ENCODE data around the gene VDAC1. TPM values are rescaled to one million over a fixed set of nuclear protein-coding genes. Genes with fewer than 3 reads are reported as not detected.

The VDAC1 gene
- total and polyA plus RNA-seq, 2 donors (not counting 1 experiment from before 2014, with no cell fraction given), result 27.8 to 60.7 TPM

DNA sequence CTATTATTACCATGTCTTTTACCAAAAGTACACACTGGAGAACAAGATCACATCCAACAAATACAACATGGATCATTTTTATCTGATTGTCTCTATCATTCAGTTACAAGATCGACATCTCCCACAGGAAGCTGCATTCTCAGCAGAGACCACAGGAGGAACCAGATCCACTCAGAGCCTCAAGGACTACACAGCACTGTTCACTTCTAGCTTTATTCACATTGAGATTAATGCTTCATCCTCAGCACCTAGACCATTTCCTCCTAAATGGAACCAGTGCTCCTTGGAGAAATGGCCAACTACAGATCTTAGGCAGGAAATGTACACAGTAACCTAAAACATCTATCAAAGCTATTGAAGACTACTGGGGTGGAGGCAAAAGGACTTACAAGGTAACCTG is 23.1 kb downstream of the VDAC1 start:
- intact Hi-C loops (cut with micrococcal nuclease), result no loop called here
- H3K4me2 ChIP-seq (replicated peaks; ENCODE audit: low read depth, low read length, poor library complexity, severe bottlenecking), result no peak overlapping the region
- H4K20me1 ChIP-seq (ENCODE audit: control insufficient read depth, insufficient read depth, low read length, poor library complexity, severe bottlenecking), result no peaks in the 10 kb centered on the region
- ChIA-PET POLR2A (no interaction called here), CTCF (interaction anchor here (0.7 to 3.8 kb wide), 6 partner anchors 11 to 557 kb away, joined by 3 to 34 read pairs (median 10); no protein-coding TSS in a partner anchor)
- Mint-ChIP-seq H3K9me3 (ENCODE audit: insufficient read depth) (no peaks in the 10 kb centered on the region), H3K27ac (no peak overlapping the region), H3K4me3 (no peak overlapping the region), H3K27me3 (no peaks in the 10 kb centered on the region), H3K4me1 (peaks cover 25% of the 10 kb centered on the region)
- WGBS (ENCODE audit: insufficient coverage), result 71% methylated on average over 1 of the region's 1 CpG
- no peaks in the 10 kb centered on the region for H3K27me3 ChIP-seq (replicated peaks in 1 of 4; ENCODE audit: control extremely low read depth in 1 of 4, control insufficient read depth in 3 of 4, insufficient read depth in 4 of 4, low read length in 3 of 4)
- DNase-seq (no peak), ATAC-seq (ENCODE audit: low read depth) (no peak)
- H3K4me3 ChIP-seq (ENCODE audit: control extremely low read depth in 1 of 5, extremely low read depth in 1 of 5, insufficient read depth in 1 of 5, low read depth in 2 of 5, low read length in 4 of 5), result no peak overlapping the region
- TF ChIP-seq, protein P1, sequence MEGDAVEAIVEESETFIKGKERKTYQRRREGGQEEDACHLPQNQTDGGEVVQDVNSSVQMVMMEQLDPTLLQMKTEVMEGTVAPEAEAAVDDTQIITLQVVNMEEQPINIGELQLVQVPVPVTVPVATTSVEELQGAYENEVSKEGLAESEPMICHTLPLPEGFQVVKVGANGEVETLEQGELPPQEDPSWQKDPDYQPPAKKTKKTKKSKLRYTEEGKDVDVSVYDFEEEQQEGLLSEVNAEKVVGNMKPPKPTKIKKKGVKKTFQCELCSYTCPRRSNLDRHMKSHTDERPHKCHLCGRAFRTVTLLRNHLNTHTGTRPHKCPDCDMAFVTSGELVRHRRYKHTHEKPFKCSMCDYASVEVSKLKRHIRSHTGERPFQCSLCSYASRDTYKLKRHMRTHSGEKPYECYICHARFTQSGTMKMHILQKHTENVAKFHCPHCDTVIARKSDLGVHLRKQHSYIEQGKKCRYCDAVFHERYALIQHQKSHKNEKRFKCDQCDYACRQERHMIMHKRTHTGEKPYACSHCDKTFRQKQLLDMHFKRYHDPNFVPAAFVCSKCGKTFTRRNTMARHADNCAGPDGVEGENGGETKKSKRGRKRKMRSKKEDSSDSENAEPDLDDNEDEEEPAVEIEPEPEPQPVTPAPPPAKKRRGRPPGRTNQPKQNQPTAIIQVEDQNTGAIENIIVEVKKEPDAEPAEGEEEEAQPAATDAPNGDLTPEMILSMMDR (IDR thresholded peaks at IDR 0.05), result no peak
- no peak for TF ChIP-seq EZH2 (IDR thresholded peaks at IDR 0.05; ENCODE audit: borderline replicate concordance, insufficient read depth, low read depth, low read length, poor library complexity, severe bottlenecking)
- H3K36me3 ChIP-seq (replicated peaks in 1 of 2; ENCODE audit: control extremely low read depth in 1 of 2, control insufficient read depth in 1 of 2, extremely low read depth in 1 of 2, insufficient read depth in 2 of 2, low read length in 1 of 2), result peaks cover 3 to 32% of the 10 kb centered on the region in 2 experiments
- no peaks in the 10 kb centered on the region for H3K9me3 ChIP-seq (ENCODE audit: control extremely low read depth in 1 of 3, control insufficient read depth in 2 of 3, insufficient read depth in 1 of 3, low read length in 2 of 3)
- peaks cover 21 to 33% of the 10 kb centered on the region in 2 donors for H3K4me1 ChIP-seq (ENCODE audit: control insufficient read depth in 2 of 2, insufficient read depth in 2 of 2, low read length in 2 of 2)
- H2AFZ ChIP-seq (ENCODE audit: insufficient read depth, low read depth, low read length, poor library complexity, severe bottlenecking), result no peak overlapping the region
- H3K27ac ChIP-seq (ENCODE audit: low read length in 2 of 2), result no peak overlapping the region
- H3K79me2 ChIP-seq (ENCODE audit: control insufficient read depth, insufficient read depth, low read length), result peaks cover 23% of the 10 kb centered on the region
- no peak overlapping the region for H3K9ac ChIP-seq (ENCODE audit: low read length)

DNA sequence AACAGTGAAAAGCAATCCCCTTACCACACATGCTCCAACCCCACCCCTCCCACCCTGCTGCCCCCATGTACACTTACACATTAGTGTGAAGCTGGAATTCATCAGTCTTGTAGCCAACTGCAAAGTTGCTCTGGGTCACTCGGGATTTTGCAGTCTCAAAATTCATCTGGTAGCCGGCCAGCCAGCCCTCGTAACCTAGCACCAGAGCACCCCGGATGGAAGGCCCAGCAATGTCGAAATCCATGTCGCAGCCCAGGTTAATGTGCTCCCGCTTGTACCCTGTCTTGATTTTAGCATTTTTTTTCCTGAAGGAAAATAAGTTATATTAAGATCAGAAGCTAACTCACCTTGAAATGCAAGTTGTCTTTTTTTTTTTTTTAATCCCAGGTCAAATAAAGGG is 24.1 kb downstream of the VDAC1 start:
- no peaks in the 10 kb centered on the region for H3K27me3 Mint-ChIP-seq
- H3K4me3 Mint-ChIP-seq, result no peak overlapping the region
- Histone ChIP-seq H3K79me2 (ENCODE audit: control insufficient read depth, insufficient read depth, low read length) (peaks cover 13% of the 10 kb centered on the region), H3K36me3 (replicated peaks in 1 of 2; ENCODE audit: control extremely low read depth in 1 of 2, control insufficient read depth in 1 of 2, extremely low read depth in 1 of 2, insufficient read depth in 2 of 2, low read length in 1 of 2) (peaks cover 3 to 28% of the 10 kb centered on the region in 2 experiments), H3K9me3 (ENCODE audit: control extremely low read depth in 1 of 3, control insufficient read depth in 2 of 3, insufficient read depth in 1 of 3, low read length in 2 of 3) (no peaks in the 10 kb centered on the region), H2AFZ (ENCODE audit: insufficient read depth, low read depth, low read length, poor library complexity, severe bottlenecking) (no peak overlapping the region), H3K27me3 (replicated peaks in 1 of 4; ENCODE audit: control extremely low read depth in 1 of 4, control insufficient read depth in 3 of 4, insufficient read depth in 4 of 4, low read length in 3 of 4) (no peaks in the 10 kb centered on the region), H3K4me3 (ENCODE audit: control extremely low read depth in 1 of 5, extremely low read depth in 1 of 5, insufficient read depth in 1 of 5, low read depth in 2 of 5, low read length in 4 of 5) (no peak overlapping the region), H3K4me1 (ENCODE audit: control insufficient read depth in 2 of 2, insufficient read depth in 2 of 2, low read length in 2 of 2) (peaks cover 17 to 27% of the 10 kb centered on the region in 2 donors), H3K4me2 (replicated peaks; ENCODE audit: low read depth, low read length, poor library complexity, severe bottlenecking) (no peak overlapping the region), H3K27ac (ENCODE audit: low read length in 2 of 2) (no peak overlapping the region), H4K20me1 (ENCODE audit: control insufficient read depth, insufficient read depth, low read length, poor library complexity, severe bottlenecking) (no peaks in the 10 kb centered on the region), H3K9ac (ENCODE audit: low read length) (no peak overlapping the region)
- intact Hi-C loops (cut with micrococcal nuclease), result loop anchor here (1.0 kb wide), 1 partner anchor 74 kb away; no protein-coding TSS in a partner anchor
- ATAC-seq (ENCODE audit: low read depth) (no peak), DNase-seq (no peak)
- H3K27ac Mint-ChIP-seq, result no peak overlapping the region
- ChIA-PET CTCF (interaction anchor here (0.7 to 3.8 kb wide), 22 partner anchors 10 to 877 kb away, joined by 3 to 38 read pairs (median 5); partner anchors contain the start of gene VDAC1), POLR2A (interaction anchor here (0.5 kb wide), 1 partner anchor 175 kb away, joined by 4 read pairs; no protein-coding TSS in a partner anchor)
- TF ChIP-seq EZH2 (IDR thresholded peaks at IDR 0.05; ENCODE audit: borderline replicate concordance, insufficient read depth, low read depth, low read length, poor library complexity, severe bottlenecking), result no peak
- TF ChIP-seq, protein P1 (IDR thresholded peaks at IDR 0.05), result no peak
- H3K4me1 Mint-ChIP-seq, result peaks cover 19% of the 10 kb centered on the region
- H3K9me3 Mint-ChIP-seq (ENCODE audit: insufficient read depth), result no peaks in the 10 kb centered on the region
- WGBS (ENCODE audit: insufficient coverage), result 97% methylated on average over 3 of the region's 7 CpGs
